ENCODE measurements around the gene INVS.
"Not testable (repeated sequence)": the region's sequence is repeated elsewhere in the genome, so short reads cannot be mapped to it uniquely, and the experiment has no call there.

Gene INVS

DNA sequence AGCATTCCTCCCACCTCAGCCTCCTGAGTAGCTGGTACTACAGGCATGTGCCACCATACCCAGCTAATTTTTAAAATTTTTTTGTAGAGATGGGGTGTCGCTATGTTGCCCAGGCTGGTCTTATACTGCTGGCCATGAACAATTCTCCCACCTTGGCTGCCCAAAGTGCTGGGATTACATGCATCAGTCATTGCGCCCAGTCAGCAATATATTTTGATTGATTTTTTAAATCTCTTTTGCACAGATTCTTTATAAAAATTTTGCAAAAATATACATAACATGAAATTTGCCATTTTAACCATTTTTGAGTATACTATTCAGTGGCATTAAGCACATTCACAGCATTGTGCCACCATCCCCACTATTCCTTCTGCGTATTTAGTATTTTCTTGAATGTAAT lies 94.0 kb downstream of the INVS start:
- no peak for DNase-seq

GRCh38 chr9:100196215-100196614 lies 97.2 kb downstream of the INVS start:
- no peak for DNase-seq

DNA sequence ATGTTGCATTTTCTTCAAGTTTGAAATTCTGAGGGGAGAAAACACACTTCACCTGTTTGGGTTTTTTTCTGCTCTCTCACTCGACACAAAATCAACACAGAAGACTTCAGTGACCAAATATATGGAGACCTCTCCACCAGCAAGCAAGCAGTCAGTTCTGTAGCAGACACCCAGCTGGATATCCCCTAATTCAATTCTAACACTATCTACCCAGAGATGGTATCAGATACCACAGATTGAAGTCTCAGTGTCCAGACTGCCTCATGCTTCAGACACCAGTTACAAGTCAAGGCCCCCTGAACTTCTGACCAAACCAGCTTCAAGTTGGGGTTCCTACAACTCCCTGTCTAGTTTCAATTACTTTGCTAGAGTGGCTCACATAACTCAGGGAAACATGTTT lies 97.8 kb downstream of the INVS start:
- no peak for DNase-seq

GRCh38 chr9:100197553-100197952 lies 98.5 kb downstream of the INVS start:
- DNase-seq = no peak

DNA sequence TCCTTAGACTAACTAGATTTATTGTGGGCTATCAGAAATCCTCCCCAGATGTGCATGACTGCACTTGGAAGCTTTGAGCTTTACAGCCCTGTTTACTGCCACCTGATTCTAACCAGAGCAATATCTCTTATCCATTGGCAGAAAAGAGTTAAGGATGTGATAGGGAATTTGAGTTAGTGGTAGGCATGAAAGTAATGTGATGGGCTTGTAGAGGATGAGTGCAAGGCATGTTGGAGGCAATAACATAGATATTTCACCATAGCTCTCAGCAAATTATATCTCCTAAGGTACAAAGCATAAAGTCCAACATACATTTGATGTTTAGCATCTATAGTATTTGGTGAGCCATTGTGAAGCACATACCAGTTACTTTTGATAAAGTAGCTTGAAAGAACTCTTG lies 103.8 kb downstream of the INVS start:
- DNase-seq = no peak

- DNase-seq = no peak
Observed at GRCh38 chr9:100204796-100205195, 105.8 kb downstream of the INVS start.

GRCh38 chr9:100206899-100207298 lies 107.9 kb downstream of the INVS start:
- DNase-seq = no peak

- DNase-seq = no peak
Observed at GRCh38 chr9:100208673-100209072, 109.6 kb downstream of the INVS start.

DNA sequence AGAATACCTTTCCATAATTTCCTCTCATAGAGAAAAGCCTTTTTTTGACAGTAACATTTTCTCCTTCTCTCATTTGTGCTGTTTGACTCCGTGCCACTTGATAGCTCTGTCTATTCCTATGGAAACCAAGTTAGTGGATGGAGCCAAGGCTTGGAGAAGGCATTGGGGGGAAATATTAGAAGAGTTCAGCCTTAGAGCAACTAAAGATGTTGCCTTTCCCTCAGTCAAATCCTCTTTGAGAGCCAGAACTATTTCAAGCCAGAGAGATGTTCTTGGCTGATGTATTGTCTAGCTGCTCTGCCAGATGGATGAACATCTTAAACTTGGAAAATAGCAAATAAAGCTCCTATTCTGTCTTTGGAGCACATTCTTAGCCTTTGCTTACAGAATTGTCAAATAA lies 112.4 kb downstream of the INVS start:
- no peak for DNase-seq

DNA sequence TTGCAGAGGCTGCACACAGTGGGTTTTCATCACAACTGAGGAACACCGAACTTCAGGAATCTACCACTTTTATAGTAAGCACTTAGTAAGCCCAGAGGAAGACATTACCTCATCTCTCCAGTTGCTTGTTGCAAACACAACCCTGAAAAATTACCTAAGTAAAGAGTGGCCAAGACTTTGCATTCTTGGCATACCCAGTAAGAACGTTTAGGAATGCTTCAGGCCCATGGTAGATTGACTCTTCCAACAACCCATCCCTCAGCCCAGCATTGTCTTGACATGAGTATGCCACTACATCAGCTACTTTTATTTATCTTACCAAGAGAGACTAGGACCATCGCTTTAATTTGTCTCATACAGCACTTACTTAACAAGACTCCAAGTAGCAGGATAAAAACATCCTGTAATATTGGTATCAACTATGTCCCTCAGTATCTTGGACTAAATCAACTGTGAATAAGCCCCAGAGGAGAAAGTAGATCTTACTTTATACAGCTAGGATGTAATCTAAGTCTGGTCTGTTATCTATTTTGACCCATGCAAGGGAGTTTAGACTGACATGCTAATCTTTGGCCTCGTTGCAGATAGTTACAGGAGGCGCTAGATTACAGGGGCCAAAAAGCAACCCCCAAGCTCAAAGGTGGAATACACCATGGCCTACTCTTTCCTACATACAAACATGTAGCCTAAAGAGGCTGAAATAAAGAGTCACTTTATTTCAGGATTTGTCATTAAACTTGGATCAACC lies 114.9 kb downstream of the INVS start:
- no peak for DNase-seq

- peak in 27 of 51 donors; percentile 0 to 57 (median 7) for DNase-seq
Observed at GRCh38 chr9:100216178-100216787, 117.2 kb downstream of the INVS start.

- no peak for DNase-seq
Observed at GRCh38 chr9:100217536-100217935, 118.5 kb downstream of the INVS start.

DNA sequence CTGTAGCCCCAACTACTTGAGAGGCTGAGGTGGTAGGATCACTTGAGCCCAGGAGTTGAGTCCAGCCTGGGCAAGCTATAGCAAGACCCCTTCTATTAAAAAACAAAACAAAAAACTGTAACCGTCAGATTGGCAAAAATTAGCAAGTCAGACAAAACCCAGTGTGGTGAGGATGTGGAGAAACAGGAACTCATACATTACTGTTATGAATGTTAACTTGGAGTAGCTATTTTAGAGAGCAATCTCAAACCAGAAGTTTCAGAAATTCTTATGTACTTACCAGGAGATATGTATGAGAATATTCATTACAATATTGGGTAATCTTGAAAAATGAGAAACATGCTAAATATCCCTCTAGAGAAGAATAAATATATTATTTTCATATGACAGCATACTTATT lies 120.3 kb downstream of the INVS start:
- DNase-seq = no peak

DNA sequence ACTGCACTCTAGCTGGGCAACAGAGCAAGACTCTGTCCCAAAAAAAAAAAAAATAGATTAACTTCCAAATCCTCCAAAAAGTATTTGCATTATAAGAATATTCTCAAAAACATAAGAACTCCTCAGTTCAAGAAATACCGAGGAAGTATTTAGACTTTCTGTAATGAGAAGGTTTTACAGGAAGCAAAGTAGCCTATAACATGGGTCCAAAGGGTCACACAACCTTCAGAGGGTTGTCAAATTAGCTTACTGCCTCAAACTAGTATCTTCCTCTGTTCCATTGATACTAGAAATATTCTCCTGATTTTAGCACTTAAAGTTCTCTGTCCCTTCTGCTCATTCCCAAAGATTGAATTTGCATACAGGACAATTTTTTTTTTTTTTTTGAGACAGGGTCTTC lies 121.9 kb downstream of the INVS start:
- no peak for DNase-seq

- DNase-seq = no peak
Observed at GRCh38 chr9:100221538-100221937, 122.5 kb downstream of the INVS start.

GRCh38 chr9:100222674-100223073 lies 123.6 kb downstream of the INVS start:
- peak in 1 of 51 donors; percentile 5 for DNase-seq

GRCh38 chr9:100227636-100228035 lies 128.6 kb downstream of the INVS start:
- DNase-seq = no peak

DNA sequence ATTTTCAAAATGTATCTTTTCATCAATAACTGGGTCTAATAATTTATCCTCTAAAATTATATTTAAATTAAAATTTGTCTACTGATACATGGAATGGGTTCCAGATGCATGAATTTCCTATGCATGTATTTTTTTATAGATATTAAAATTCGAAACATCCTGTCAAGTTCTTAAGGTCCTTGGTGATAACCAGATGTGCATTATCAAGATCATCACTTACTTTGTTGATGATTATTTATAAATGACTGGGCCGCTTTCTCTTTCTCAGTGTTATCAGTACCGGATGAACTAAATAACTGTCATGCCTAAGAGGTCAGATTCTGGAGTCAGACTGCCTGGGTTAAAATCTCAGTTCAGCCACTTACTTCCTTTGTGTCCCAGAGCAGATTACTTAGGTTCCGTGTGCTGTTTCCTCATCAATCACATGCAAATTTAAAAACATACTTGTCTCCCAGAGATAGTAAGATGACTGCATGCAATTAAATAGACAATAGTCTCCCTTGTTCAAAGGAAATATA lies 129.4 kb downstream of the INVS start:
- no peak for DNase-seq

DNA sequence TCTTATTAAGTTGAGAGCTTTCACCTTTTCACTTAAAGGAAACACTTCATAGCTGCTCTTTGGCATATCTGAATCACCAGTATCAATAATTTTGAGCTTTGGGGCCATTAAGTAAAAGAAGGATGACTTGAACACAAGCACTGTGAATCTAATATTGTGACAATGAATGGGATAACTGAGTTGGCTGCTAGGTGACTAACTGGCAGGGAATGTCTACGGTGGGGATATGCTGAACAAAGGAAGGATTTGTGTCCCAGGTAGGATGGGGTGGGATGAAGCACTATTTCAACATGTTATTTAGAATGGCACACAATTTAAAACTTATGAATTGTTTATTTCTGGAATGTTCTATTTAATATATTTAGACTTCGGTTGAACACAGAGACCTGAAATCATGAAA lies 130.1 kb downstream of the INVS start:
- DNase-seq = no peak

DNA sequence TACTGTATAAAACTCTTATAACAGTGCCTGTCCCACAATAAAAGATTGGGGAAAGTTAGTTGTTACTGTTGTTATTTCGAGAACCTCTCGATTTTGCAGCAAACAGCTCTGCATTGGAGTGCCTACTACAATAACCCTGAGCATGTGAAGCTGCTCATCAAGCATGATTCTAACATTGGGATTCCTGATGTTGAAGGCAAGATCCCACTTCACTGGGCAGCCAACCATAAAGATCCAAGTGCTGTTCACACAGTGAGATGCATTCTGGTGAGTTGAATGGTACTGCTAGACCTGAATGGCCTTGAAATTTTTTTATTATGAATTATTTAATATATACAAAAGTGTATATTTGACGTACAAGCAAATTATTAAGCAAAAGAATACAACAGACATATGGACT lies 130.5 kb downstream of the INVS start:
- no peak for DNase-seq

GRCh38 chr9:100236986-100237385 lies 137.9 kb downstream of the INVS start:
- not testable (repeated sequence) for DNase-seq

DNA sequence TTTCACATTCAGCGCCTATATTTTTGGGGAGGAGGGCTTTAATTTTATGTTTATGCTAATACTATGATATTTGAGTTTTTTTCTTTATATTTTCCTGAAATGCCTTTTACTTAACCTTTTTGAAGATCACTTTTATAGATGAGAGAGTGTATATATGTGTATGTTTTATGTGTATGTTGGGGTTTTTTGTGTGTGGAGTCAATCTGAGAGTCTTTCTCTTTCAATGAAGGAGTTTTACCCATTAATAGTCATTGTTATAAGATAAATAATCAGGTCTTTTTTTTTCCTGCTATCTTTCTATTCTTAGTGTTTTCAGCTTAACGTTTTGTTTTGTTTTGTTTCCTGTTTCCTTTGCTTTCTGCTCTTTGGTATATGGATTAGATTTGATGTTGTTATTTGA lies 141.5 kb downstream of the INVS start:
- DNase-seq = no peak

- no peak for DNase-seq
Observed at GRCh38 chr9:100267211-100267610, 168.2 kb downstream of the INVS start.

Data from hypothalamus (tissue), 51 donors.